Duodenal mucosa (tissue), 2 donors: ENCODE measurements around the gene GTF2H1.

ENCODE experiments used
- H3K27ac ChIP-seq: one replicate; pipeline ENCODE4 v1.7.0; 2013; ENCODE audit warnings: low read depth, low read length
- H3K27me3 ChIP-seq, 2 donors: one replicate each; pipeline ENCODE4 v1.7.0; 2013; ENCODE audit warnings: low read length in 2 of 2, control low read depth in 1 of 2; ENCODE audit not compliant: insufficient read depth in 2 of 2, control insufficient read depth in 1 of 2
- H3K36me3 ChIP-seq, 2 donors: one replicate each; pipeline ENCODE4 v1.7.0; 2013; ENCODE audit warnings: low read length in 2 of 2, control low read depth in 1 of 2; ENCODE audit not compliant: insufficient read depth in 2 of 2, control insufficient read depth in 1 of 2
- H3K4me1 ChIP-seq, 2 donors: one replicate each; pipeline ENCODE4 v1.7.0; 2013; ENCODE audit warnings: low read length in 2 of 2, control low read depth in 1 of 2; ENCODE audit not compliant: insufficient read depth in 2 of 2, control insufficient read depth in 1 of 2
- H3K4me3 ChIP-seq, 2 donors: one replicate each; pipeline ENCODE4 v1.7.0; 2013; ENCODE audit warnings: low read length in 2 of 2, low read depth in 1 of 2
- H3K9ac ChIP-seq, 2 donors: one replicate each; pipeline ENCODE4 v1.7.0; 2013; ENCODE audit warnings: low read length in 2 of 2, low read depth in 1 of 2
- H3K9me3 ChIP-seq, 2 donors: one replicate each; pipeline ENCODE4 v1.7.0; 2013; ENCODE audit warnings: low read length in 2 of 2, control low read depth in 1 of 2; ENCODE audit not compliant: control insufficient read depth in 1 of 2

The GTF2H1 gene

DNA sequence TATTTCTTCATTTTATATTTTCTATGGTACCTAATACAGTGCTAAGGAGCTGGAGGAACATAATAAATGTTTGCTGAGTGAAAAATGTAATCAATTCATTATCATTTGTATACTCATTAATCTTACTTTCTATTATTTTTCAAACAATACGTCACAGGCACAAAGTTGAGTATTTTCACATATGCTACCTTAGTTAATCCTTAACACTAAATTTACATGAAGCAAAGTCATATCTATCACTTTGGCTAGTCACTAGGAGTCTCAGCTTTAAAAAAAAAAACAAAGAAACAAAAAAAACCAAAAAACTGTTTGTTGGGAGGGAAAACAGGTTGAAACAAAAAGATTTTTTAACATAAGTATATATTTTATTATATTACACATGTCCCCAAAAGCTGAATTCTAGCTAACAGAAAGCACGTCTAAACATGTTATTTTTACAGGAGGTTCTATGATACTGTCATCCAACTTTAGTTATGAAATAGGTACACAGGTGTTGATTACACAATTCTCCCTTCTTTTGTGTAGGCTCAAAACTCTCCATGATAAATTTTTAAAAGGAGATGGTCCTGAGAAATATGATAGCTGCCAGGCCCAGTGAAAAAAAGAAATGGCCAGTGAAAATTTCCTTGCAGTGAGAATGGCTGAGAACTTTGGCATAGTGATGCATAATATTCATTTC lies 14.8 kb upstream of the GTF2H1 start:
- Histone ChIP-seq H3K36me3 (peaks cover 0 to 51% of the 10 kb centered on the region in 2 donors), H3K27me3 (no peaks in the 10 kb centered on the region), H3K27ac (no peak overlapping the region), H3K4me3 (no peak overlapping the region), H3K9ac (no peak overlapping the region), H3K9me3 (no peaks in the 10 kb centered on the region), H3K4me1 (peaks cover 7 to 31% of the 10 kb centered on the region in 2 donors)

DNA sequence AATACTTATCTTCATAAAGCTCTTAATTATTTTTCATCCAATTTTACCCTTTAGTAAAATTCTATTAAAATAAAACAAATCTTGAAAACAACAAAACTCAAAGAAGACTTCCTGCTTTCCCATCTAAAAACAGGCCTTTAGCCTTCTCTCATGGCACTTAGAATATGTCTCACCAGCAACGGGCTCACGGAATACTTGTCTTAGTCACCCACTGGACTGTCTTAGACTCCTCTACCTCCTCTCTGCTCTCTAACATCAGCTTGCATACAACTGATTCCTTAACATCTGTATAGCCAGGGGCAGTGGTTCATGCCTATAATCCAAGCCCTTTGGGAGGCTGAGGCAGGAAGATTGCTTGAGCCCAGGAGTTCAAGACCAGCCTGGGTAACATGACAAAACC lies 14.1 kb upstream of the GTF2H1 start:
- H3K27ac ChIP-seq, result no peak overlapping the region
- H3K4me3 ChIP-seq, result no peak overlapping the region
- H3K9ac ChIP-seq, result no peak overlapping the region
- H3K36me3 ChIP-seq, result peaks cover 0 to 48% of the 10 kb centered on the region in 2 donors
- H3K4me1 ChIP-seq, result peaks cover 14 to 37% of the 10 kb centered on the region in 2 donors
- H3K27me3 ChIP-seq, result no peaks in the 10 kb centered on the region
- no peaks in the 10 kb centered on the region for H3K9me3 ChIP-seq

DNA sequence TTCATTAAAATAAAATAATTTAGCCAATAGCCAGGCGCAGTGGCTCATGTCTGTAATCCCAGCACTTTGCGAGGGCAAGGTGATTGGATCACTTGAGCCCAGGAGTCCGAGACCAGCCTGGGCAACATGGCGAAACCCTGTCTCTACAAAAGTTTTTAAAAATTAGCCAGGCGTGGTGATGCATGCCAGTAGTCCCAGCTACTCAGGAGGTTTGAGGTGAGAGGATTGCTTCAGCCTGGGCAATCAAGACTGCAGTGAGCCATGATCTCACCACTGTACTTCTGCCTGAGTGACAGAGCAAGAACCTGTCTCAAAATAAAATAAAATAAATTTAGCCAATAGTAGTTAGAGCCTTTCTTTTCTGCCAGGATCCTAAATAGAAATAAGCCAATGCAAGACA lies 12.7 kb upstream of the GTF2H1 start:
- no peak overlapping the region for H3K4me3 ChIP-seq
- H3K36me3 ChIP-seq, result peaks cover 0 to 44% of the 10 kb centered on the region in 2 donors
- H3K4me1 ChIP-seq, result peaks cover 14 to 34% of the 10 kb centered on the region in 2 donors
- H3K27ac ChIP-seq, result no peak overlapping the region
- H3K9me3 ChIP-seq, result no peaks in the 10 kb centered on the region
- no peak overlapping the region for H3K9ac ChIP-seq
- H3K27me3 ChIP-seq, result no peaks in the 10 kb centered on the region

DNA sequence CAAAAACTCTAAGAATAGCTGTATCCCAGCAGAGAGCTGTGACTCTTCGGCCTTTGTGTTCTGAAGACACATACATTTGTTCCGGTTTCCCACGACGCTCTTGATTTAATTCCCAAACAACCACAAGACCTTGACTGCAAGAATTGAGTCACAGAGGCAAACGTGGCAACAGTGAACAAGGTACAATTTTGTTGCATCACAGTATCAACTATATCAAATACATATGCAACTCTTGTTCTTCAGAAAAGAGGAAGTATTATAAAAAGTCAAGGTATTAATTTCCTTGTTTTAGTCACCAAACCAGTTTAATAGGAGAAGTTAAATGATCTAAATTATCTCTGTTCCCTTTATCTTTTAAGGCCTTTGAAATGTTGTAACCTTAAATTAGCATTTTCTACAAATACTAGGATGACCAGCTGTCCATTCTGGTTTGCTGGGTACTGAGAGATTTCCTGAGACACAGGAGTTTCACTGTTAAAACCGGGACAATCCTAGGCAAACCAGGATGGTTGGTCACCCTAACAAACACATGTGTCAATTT lies 11.5 kb upstream of the GTF2H1 start:
- H3K27ac ChIP-seq, result peak overlapping the region; percentile 51
- H3K36me3 ChIP-seq, result peaks cover 0 to 41% of the 10 kb centered on the region in 2 donors
- no peak overlapping the region for H3K9ac ChIP-seq
- no peaks in the 10 kb centered on the region for H3K9me3 ChIP-seq
- no peaks in the 10 kb centered on the region for H3K27me3 ChIP-seq
- no peak overlapping the region for H3K4me3 ChIP-seq
- peaks cover 14 to 28% of the 10 kb centered on the region in 2 donors for H3K4me1 ChIP-seq

DNA sequence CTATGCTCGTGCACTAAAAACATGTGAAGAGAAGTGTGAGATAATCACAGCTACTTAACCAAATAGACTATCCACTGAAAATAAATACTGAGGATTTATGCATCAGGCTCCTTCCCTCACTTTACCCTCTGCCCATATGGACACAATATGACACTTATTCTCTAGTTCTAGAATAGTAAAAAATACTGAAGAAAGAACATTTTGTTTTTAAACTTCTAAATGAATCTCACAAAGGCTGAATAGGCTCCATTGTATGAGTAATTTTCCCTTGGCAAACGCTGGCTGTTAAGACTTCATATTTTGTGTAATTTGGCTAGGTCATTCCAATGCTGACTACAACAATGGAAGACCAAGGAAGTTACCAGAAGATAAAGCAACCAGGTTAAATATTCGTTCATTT lies 10.4 kb upstream of the GTF2H1 start:
- Histone ChIP-seq H3K4me1 (peaks cover 14 to 28% of the 10 kb centered on the region in 2 donors), H3K4me3 (no peak overlapping the region), H3K27ac (no peak overlapping the region), H3K9me3 (no peaks in the 10 kb centered on the region), H3K27me3 (no peaks in the 10 kb centered on the region), H3K9ac (no peak overlapping the region), H3K36me3 (peaks cover 0 to 39% of the 10 kb centered on the region in 2 donors)

DNA sequence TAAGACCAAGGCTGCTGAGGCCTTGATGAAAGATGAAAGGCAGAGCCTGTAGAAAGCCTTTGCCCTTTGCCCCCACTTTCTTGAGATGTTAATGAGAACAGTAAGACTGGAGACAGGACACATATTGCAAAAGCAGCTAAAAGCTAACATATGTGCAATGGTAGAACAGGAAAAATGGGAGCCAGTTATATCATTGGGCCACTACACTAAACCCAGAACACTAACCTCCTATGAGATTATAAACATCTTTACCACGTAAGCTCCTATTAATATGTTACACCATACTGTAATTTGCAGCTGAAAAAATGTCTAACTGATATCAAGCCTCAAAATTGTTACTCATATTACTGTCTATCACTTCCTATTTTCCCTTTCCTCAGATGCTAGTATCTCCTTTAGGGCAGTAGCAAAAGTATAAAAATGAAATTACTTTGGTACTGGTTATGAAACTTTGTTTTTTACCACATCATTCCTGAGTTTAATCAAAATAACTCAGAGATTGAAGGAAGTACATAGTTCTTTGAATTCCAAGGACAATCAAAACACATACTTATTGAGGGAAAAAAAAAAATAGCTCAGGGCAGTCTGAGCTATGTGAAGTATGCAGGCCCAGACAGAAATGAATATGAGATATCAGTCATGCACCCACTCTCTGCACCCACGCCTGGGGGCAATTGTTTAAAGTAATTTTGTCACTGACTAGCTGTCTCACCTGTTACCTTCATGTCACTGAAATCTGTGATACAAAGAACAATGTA lies 9.5 kb upstream of the GTF2H1 start:
- Histone ChIP-seq H3K9me3 (no peaks in the 10 kb centered on the region), H3K27me3 (no peaks in the 10 kb centered on the region), H3K4me3 (no peak overlapping the region), H3K4me1 (peaks cover 14 to 29% of the 10 kb centered on the region in 2 donors), H3K9ac (no peak overlapping the region), H3K27ac (no peak overlapping the region), H3K36me3 (peaks cover 0 to 31% of the 10 kb centered on the region in 2 donors)

DNA sequence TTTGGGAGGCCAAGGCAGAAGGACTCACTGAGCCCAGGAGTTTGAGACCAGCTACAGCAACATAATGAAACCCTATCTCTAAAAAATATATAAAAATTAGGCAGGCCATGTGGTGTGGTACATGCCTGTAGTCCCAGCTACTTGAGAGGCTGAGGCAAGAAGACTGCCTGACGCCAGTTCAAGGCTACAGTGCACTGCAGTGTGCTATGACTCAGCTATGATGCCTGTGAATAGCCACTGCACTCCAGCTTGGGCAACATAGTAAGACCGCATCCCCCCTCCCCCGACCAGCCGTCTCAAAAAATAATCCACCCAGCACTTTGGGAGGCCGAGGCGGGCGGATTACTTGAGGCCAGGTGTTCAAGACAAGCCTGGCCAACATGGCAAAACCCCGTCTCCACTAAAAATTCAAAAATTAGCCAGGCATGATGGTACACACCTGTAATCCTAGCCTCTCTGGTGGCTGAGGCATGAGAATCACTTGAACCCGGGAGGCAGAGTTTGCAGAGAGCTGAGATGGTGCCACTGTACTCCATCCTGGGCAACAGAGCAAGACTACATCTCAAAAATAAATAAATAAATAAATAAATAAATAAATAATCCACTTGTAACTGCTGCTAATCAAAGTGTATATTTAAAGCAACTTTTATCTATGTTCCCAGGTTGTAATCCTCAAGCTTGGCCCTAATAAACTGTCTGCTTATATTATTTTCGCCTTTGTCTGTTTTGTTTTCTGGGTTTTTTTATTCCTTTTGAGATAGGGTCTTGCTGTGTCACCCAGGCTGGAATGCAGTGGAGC lies 8.2 kb upstream of the GTF2H1 start:
- Histone ChIP-seq H3K4me3 (no peak overlapping the region), H3K4me1 (peaks cover 14 to 34% of the 10 kb centered on the region in 2 donors), H3K36me3 (peaks cover 0 to 19% of the 10 kb centered on the region in 2 donors), H3K27ac (no peak overlapping the region), H3K27me3 (no peaks in the 10 kb centered on the region), H3K9ac (no peak overlapping the region), H3K9me3 (no peaks in the 10 kb centered on the region)

DNA sequence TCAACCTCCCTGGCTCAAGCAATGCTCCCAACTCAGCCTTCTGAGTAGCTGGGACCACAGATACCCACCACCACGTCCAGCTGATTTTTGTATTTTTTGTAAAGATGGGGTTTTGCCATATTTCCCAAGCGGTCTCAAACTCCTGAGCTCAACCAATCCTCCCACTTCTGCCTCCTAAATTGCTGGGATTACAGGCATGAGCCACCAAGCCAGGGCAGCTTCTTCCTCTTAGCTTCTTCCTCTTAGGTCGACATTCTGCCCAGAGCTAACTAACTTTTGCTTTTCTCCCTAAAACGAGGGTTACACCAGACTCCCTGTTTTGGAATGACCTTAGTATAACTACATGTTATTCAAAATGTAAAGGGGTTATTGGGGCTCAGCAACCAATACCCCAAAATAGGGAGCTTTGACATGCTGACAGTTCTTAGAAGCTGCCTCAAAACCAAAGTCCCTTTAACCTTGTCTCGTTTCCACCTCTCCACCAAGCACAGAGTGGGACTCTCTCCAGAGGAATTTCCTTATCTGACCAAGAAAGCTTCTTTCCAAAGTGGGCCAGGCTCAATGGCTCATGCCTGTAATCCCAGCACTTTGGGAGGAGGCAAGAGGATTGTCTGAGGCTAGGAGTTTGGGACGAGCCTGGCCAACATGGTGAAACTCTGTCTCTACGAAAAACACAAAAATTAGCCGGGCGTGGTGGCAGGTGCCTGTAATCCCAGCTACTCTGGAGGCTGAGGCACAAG lies 7.4 kb upstream of the GTF2H1 start:
- H3K9me3 ChIP-seq, result no peaks in the 10 kb centered on the region
- no peak overlapping the region for H3K9ac ChIP-seq
- no peaks in the 10 kb centered on the region for H3K27me3 ChIP-seq
- no peak overlapping the region for H3K27ac ChIP-seq
- peaks cover 17 to 40% of the 10 kb centered on the region in 2 donors for H3K4me1 ChIP-seq
- H3K36me3 ChIP-seq, result peaks cover 0 to 11% of the 10 kb centered on the region in 2 donors
- no peak overlapping the region for H3K4me3 ChIP-seq

DNA sequence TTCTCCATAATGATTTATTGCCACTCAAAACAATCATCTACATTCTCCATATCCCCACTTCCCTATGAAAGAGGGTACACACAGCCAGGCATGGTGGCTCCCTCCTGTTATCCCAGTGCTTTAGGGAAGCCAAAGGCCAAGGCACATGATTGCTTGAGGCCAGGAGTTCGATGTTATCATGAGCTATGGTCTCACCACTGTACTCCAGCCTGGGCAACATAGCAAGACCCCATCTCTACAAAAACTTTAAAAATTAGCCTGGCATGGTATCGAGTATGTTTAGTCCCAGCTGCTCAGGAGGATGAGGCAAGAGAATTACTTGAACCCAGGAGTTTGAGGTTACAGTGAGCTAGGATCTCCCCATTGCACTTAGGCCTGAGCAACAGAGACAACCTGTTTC lies 6.5 kb upstream of the GTF2H1 start:
- H3K27ac ChIP-seq, result no peak overlapping the region
- H3K27me3 ChIP-seq, result no peaks in the 10 kb centered on the region
- H3K36me3 ChIP-seq, result peaks cover 0 to 4% of the 10 kb centered on the region in 2 donors
- no peaks in the 10 kb centered on the region for H3K9me3 ChIP-seq
- no peak overlapping the region for H3K4me3 ChIP-seq
- no peak overlapping the region for H3K9ac ChIP-seq
- H3K4me1 ChIP-seq, result peaks cover 20 to 41% of the 10 kb centered on the region in 2 donors
